HepG2 (cell line): ENCODE data around the gene GRM4. TPM values are rescaled to one million over a fixed set of nuclear protein-coding genes. Genes with fewer than 3 reads are reported as not detected.

Experiments
- ATAC-seq: fragments of 200-7000 bp; cut with Tn5 transposase; 3 replicates; pipeline ENCODE4 v1.9.1; 2020; ENCODE audit warnings: mild to moderate bottlenecking, moderate library complexity
- BruUV-seq: library from RNA; stranded (reverse); fragments of 400-500 nt; replicated peaks from 2 replicates; lab custom pipeline; 2021; lab: Mats Ljungman, UMichigan
- CTCF ChIA-PET: fragments of 300-600 bp; formaldehyde crosslinking; extraction: SDS; loops from one replicate; lab custom pipeline; 2021; ENCODE audit warnings: low total read pairs, inconsistent platforms, low intra/inter-chr PET ratio; lab: Yijun Ruan, JAX
- POLR2A ChIA-PET: fragments of 350-600 bp; sonication (Branson Sonifier 250); formaldehyde crosslinking; loops from one replicate; lab custom pipeline; 2020; ENCODE audit warnings: antibody characterized with exemption, inconsistent platforms; lab: Yijun Ruan, JAX
- DNase-seq: peaks from one replicate; pipeline ENCODE4 v3.0.0-alpha.2; 2015; ENCODE audit warnings: low spot score
- FAIRE-seq: peaks from 3 replicates; lab custom pipeline; 2011; peaks lifted over from hg19 to GRCh38; lab: Jason Lieb, UNC
- H2AFZ ChIP-seq: one replicate; pipeline ENCODE4 v1.6.1; 2011; ENCODE audit warnings: low read length, inconsistent platforms
- H3K27ac ChIP-seq: fragments of 300-600 bp; 3 replicates; pipeline ENCODE4 v1.8.0; 2011; ENCODE audit warnings: mixed run types, mild to moderate bottlenecking, mixed read lengths, low read length, inconsistent platforms; ENCODE audit not compliant: insufficient read depth; ENCODE audit errors: extremely low read length
- H3K27me3 ChIP-seq, 2 experiments: fragments of 200-600 bp in 1 of 2; 2 replicates in 1 of 2; 3 replicates in 1 of 2; pipeline versions ENCODE4 v1.6.0 to v1.8.0; 2011; ENCODE audit warnings: low read length in 2 of 2, mild to moderate bottlenecking in 2 of 2, moderate library complexity in 2 of 2, inconsistent platforms in 1 of 2; ENCODE audit not compliant: insufficient read depth in 2 of 2, control insufficient read depth in 1 of 2
- H3K36me3 ChIP-seq, 2 experiments: fragments of 200-600 bp in 1 of 2; replicated peaks in 1 of 2; 2 replicates in 1 of 2; 3 replicates in 1 of 2; pipeline versions ENCODE4 v1.5.1 to v1.8.0; 2011; ENCODE audit warnings: low read length in 2 of 2, inconsistent platforms in 1 of 2; ENCODE audit not compliant: insufficient read depth in 2 of 2, control insufficient read depth in 1 of 2
- H3K4me1 ChIP-seq: 2 replicates; pipeline ENCODE4 v1.5.1; 2012; ENCODE audit warnings: low read length, inconsistent platforms; ENCODE audit not compliant: insufficient read depth
- H3K4me2 ChIP-seq: 2 replicates; pipeline ENCODE4 v1.6.0; 2011; ENCODE audit warnings: low read depth, low read length, inconsistent platforms
- H3K4me3 ChIP-seq, 3 experiments: fragments of 200-600 bp in 1 of 3; sonication (generic), shearing (Covaris generic) in 1 of 3; replicated peaks in 1 of 3; 2 replicates each; pipeline ENCODE4 v1.5.1; 2011 to 2016; ENCODE audit warnings: low read length in 3 of 3, inconsistent platforms in 2 of 3, low read depth in 2 of 3, mild to moderate bottlenecking in 2 of 3, control low read depth in 1 of 3, mixed read lengths in 1 of 3; ENCODE audit not compliant: insufficient read depth in 1 of 3
- H3K79me2 ChIP-seq: one replicate; pipeline ENCODE4 v1.6.1; 2011; ENCODE audit warnings: low read length, inconsistent platforms; ENCODE audit not compliant: insufficient read depth
- H3K9ac ChIP-seq: 2 replicates; pipeline ENCODE4 v1.6.0; 2011; ENCODE audit warnings: mild to moderate bottlenecking, low read depth, low read length, inconsistent platforms; ENCODE audit not compliant: insufficient read depth
- H3K9me3 ChIP-seq: 2 replicates; pipeline ENCODE4 v1.5.1; 2012; ENCODE audit warnings: mild to moderate bottlenecking, low read length
- H4K20me1 ChIP-seq: 2 replicates; pipeline ENCODE4 v1.6.0; 2011; ENCODE audit warnings: inconsistent platforms, mild to moderate bottlenecking, low read length, moderate library complexity; ENCODE audit not compliant: insufficient read depth
- NR2C2 ChIP-seq: sonication (generic); formaldehyde crosslinking; IDR thresholded peaks from 2 replicates; pipeline ENCODE4 v1.4.0; 2020; ENCODE audit warnings: missing genetic modification reagents, mild to moderate bottlenecking, moderate library complexity, borderline replicate concordance
- PRDM10 ChIP-seq: sonication (generic); formaldehyde crosslinking; IDR thresholded peaks from 2 replicates; pipeline ENCODE4 v1.4.0; 2020; ENCODE audit warnings: low read depth, missing genetic modification reagents
- REXO4 ChIP-seq: sonication (generic); formaldehyde crosslinking; IDR thresholded peaks from 2 replicates; pipeline ENCODE4 v1.8.0; 2022; ENCODE audit warnings: missing genetic modification reagents, mild to moderate bottlenecking, borderline replicate concordance
- TFDP1 ChIP-seq: IDR thresholded peaks from 2 replicates; pipeline ENCODE4 v1.6.1; 2016; ENCODE audit warnings: missing compliant biosample characterization, missing genetic modification reagents, borderline replicate concordance
- ZBTB10 ChIP-seq: sonication (generic); formaldehyde crosslinking; IDR thresholded peaks from 2 replicates; pipeline ENCODE4 v1.4.0; 2020; ENCODE audit warnings: missing genetic modification reagents, borderline replicate concordance
- ZNF530 ChIP-seq: sonication (generic); formaldehyde crosslinking; IDR thresholded peaks from 2 replicates; pipeline ENCODE4 v1.5.0; 2020; ENCODE audit warnings: low read depth, mild to moderate bottlenecking, missing genetic modification reagents
- ZSCAN29 ChIP-seq: sonication (generic); formaldehyde crosslinking; conservative IDR thresholded peaks from 2 replicates; pipeline ENCODE4 v1.4.0; 2020; ENCODE audit warnings: mild to moderate bottlenecking, missing genetic modification reagents
- WGBS: methylation state at CpG from one replicate; pipeline ENCODE4 v1.1.6; 2017; ENCODE audit warnings: low lambda C conversion rate; 5-methylcytosine and 5-hydroxymethylcytosine counted together
- in situ Hi-C: cut with HindIII; loops from 2 replicates; pipeline ENCODE4 v1.10.0; 2017; ENCODE audit warnings: low pct_unique_long_range_greater_than_20kb; ENCODE audit not compliant: extremely low pct_ligation_motif_present
- intact Hi-C: fragments of 100-400 bp; cut with micrococcal nuclease; formaldehyde crosslinking; loops from one replicate; pipeline ENCODE4 v1.10.0; 2022; ENCODE audit not compliant: unreplicated experiment
- polyA plus RNA-seq, 8 experiments: library from polyadenylated mRNA; depleted of rRNA in 3 of 8; stranded (reverse) in 7 of 8; unstranded in 1 of 8; fragments of >200 nt; fragmentation: Illumina TruSeq in 4 of 8; extraction: Trizol in 4 of 8; gene quantifications; 2 replicates each; pipeline versions ENCODE4 v1.2.1 to v1.2.3, GENCODE V29; 2011 to 2016; ENCODE audit warnings: low read depth in 4 of 8, missing spikeins in 1 of 8, mixed read lengths in 1 of 8; ENCODE audit not compliant: insufficient read depth in 1 of 8
- total RNA-seq, 5 experiments: library from RNA; depleted of rRNA; stranded (reverse); fragments of >200 nt; fragmentation: Illumina TruSeq; extraction: Trizol; gene quantifications; 2 replicates each; pipeline ENCODE4 v1.2.3, GENCODE V29; 2016; ENCODE audit warnings: low read depth in 1 of 5

Gene GRM4
- total and polyA plus RNA-seq, 2 of the 13 experiments (the other 11 are each of a cell fraction or from before 2014, with no cell fraction given) = not detected

- TF ChIP-seq ZBTB10 = no peak
- 0 out of 2 replicates have a peak, but pooled peaks have one; percentile 34 for TF ChIP-seq NR2C2 (CRISPR knock-in tag)
- in situ Hi-C loops = no loop called here
- Histone ChIP-seq H3K4me2 (no peak overlapping the region), H3K4me3 (no peak overlapping the region), H3K79me2 (no peaks in the 10 kb centered on the region), H3K4me1 (peaks cover 32% of the 10 kb centered on the region), H3K36me3 (no peaks in the 10 kb centered on the region), H4K20me1 (peaks cover 5% of the 10 kb centered on the region; the same call in 1 of the 2 replicates), H3K9me3 (peaks cover 5% of the 10 kb centered on the region), H3K27me3 (peaks cover 20 to 81% of the 10 kb centered on the region in 2 experiments), H3K9ac (no peak overlapping the region), H3K27ac (no peak overlapping the region), H2AFZ (no peak overlapping the region)
- DNase-seq (no peak), FAIRE-seq (no peak), ATAC-seq (no peak)
- no TSS peak for BruUV-seq
- CTCF ChIA-PET = no interaction called here
- POLR2A ChIA-PET = no interaction called here
- intact Hi-C loops = no loop called here
- WGBS = 43% methylated on average over 7 of the region's 8 CpGs
Measured at GRCh38 chr6:33983721-33984465, 162.0 kb downstream of the GRM4 start.

GRCh38 chr6:33983109-33983716 is 162.7 kb downstream of the GRM4 start:
- peak; percentile 73 for ATAC-seq
- intact Hi-C loops = no loop called here
- Histone ChIP-seq H3K9ac (no peak overlapping the region), H3K4me1 (peaks cover 25% of the 10 kb centered on the region), H3K9me3 (peaks cover 5% of the 10 kb centered on the region), H3K79me2 (no peaks in the 10 kb centered on the region), H2AFZ (no peak overlapping the region), H4K20me1 (no peaks in the 10 kb centered on the region; the same call in 1 of the 2 replicates), H3K4me3 (no peak overlapping the region; a peak in 1 of 6 replicates), H3K27me3 (peaks cover 20 to 83% of the 10 kb centered on the region in 2 experiments), H3K36me3 (no peaks in the 10 kb centered on the region), H3K27ac (no peak overlapping the region), H3K4me2 (peak overlapping the region; percentile 15; the same call in 1 of the 2 replicates)
- WGBS = 26% methylated on average over 12 of the region's 13 CpGs
- DNase-seq = peak; percentile 61
- peak; percentile 23 for FAIRE-seq
- POLR2A ChIA-PET = no interaction called here
- in situ Hi-C loops = no loop called here
- CTCF ChIA-PET = no interaction called here
- BruUV-seq = no TSS peak
- TF ChIP-seq PRDM10 (CRISPR knock-in tag) (no peak), REXO4 (no peak), TFDP1 (CRISPR knock-in tag) (no peak), ZSCAN29 (CRISPR knock-in tag) (no peak), ZNF530 (CRISPR knock-in tag) (no peak)
